Common myeloid progenitor, CD34-positive (primary cell): ENCODE measurements around the gene CCRL2. TPM values are rescaled to one million over a fixed set of nuclear protein-coding genes. Genes with fewer than 3 reads are reported as not detected.
A peak's percentile ranks its signal among the peaks of the same experiment; 100 is the strongest.

Experiments used
- CTCF ChIA-PET: fragments of 350-600 bp; sonication (Branson Sonifier 250); formaldehyde crosslinking; loops from one replicate; lab custom pipeline; 2021; ENCODE audit warnings: antibody characterized with exemption; lab: Charles Lee
- POLR2A ChIA-PET: fragments of 350-600 bp; sonication (Branson Sonifier 250); formaldehyde crosslinking; loops from one replicate; lab custom pipeline; 2021; ENCODE audit warnings: antibody characterized with exemption; lab: Charles Lee
- DNase-seq, 3 donors: peaks; one replicate each; pipeline versions ENCODE4 v3.0.0 to v3.0.0-alpha.2; 2013
- H3K27ac ChIP-seq, 2 experiments: 1 replicate in 1 of 2; 2 replicates in 1 of 2; pipeline ENCODE4 v1.7.0; 2013; ENCODE audit warnings: inconsistent platforms in 2 of 2, low read length in 2 of 2, mild to moderate bottlenecking in 2 of 2, low read depth in 1 of 2, moderate library complexity in 1 of 2; ENCODE audit not compliant: severe bottlenecking in 2 of 2, insufficient read depth in 1 of 2, poor library complexity in 1 of 2
- H3K27me3 ChIP-seq, 5 experiments: replicated peaks in 2 of 5; 1 replicate in 3 of 5; 2 replicates in 2 of 5; pipeline versions ENCODE4 v1.6.1 to v1.7.0; 2013; ENCODE audit warnings: low read length in 4 of 5, mild to moderate bottlenecking in 2 of 5, moderate library complexity in 2 of 5, inconsistent platforms in 1 of 5; ENCODE audit not compliant: insufficient read depth in 5 of 5, control insufficient read depth in 4 of 5
- H3K36me3 ChIP-seq, 4 experiments: 1 replicate in 2 of 4; 2 replicates in 2 of 4; pipeline versions ENCODE4 v1.6.1 to v1.7.0; 2013; ENCODE audit warnings: low read length in 3 of 4, control low read depth in 1 of 4, mild to moderate bottlenecking in 1 of 4; ENCODE audit not compliant: control insufficient read depth in 4 of 4, insufficient read depth in 4 of 4
- H3K4me1 ChIP-seq, 4 experiments: 1 replicate in 3 of 4; 2 replicates in 1 of 4; pipeline versions ENCODE4 v1.6.1 to v1.7.1; 2013; ENCODE audit warnings: low read length in 3 of 4, mild to moderate bottlenecking in 3 of 4, control low read depth in 1 of 4, inconsistent platforms in 1 of 4, moderate library complexity in 1 of 4; ENCODE audit not compliant: control insufficient read depth in 4 of 4, insufficient read depth in 4 of 4; ENCODE audit errors: control extremely low read depth in 1 of 4
- H3K4me3 ChIP-seq, 7 experiments: 1 replicate in 4 of 7; 2 replicates in 3 of 7; pipeline versions ENCODE4 v1.5.1 to v1.7.0; 2013; ENCODE audit warnings: mild to moderate bottlenecking in 7 of 7, low read length in 6 of 7, moderate library complexity in 6 of 7, inconsistent platforms in 2 of 7, low read depth in 2 of 7, control low read depth in 1 of 7; ENCODE audit not compliant: insufficient read depth in 4 of 7, control insufficient read depth in 1 of 7; ENCODE audit errors: extremely low read depth in 1 of 7
- H3K9me3 ChIP-seq, 5 experiments: 1 replicate in 4 of 5; 2 replicates in 1 of 5; pipeline versions ENCODE4 v1.6.1 to v1.7.1; 2013; ENCODE audit warnings: low read length in 4 of 5, mild to moderate bottlenecking in 2 of 5, inconsistent platforms in 1 of 5, low read depth in 1 of 5, moderate library complexity in 1 of 5; ENCODE audit not compliant: control insufficient read depth in 4 of 5, insufficient read depth in 2 of 5; ENCODE audit errors: control extremely low read depth in 1 of 5
- WGBS: methylation state at CpG from one replicate; pipeline ENCODE4 v1.1.5; 2013; ENCODE audit not compliant: insufficient coverage; 5-methylcytosine and 5-hydroxymethylcytosine counted together
- polyA plus RNA-seq: library from polyadenylated mRNA; unstranded; fragments of 120-200 nt; gene quantifications from one replicate; pipeline ENCODE4 v1.2.1, GENCODE V29; 2013

CCRL2 gene, protein sequence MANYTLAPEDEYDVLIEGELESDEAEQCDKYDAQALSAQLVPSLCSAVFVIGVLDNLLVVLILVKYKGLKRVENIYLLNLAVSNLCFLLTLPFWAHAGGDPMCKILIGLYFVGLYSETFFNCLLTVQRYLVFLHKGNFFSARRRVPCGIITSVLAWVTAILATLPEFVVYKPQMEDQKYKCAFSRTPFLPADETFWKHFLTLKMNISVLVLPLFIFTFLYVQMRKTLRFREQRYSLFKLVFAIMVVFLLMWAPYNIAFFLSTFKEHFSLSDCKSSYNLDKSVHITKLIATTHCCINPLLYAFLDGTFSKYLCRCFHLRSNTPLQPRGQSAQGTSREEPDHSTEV
- polyA plus RNA-seq, result 3.0 TPM

- peaks cover 15 to 56% (median 36%) of the 10 kb centered on the region in 4 experiments for H3K4me1 ChIP-seq
- H3K4me3 ChIP-seq, result peak within 1 kb of the TSS in 6 of 7 experiments; percentile 36 to 74 (median 64)
- no peaks in the 10 kb centered on the region for H3K27me3 ChIP-seq
- no peaks in the 10 kb centered on the region for H3K9me3 ChIP-seq
- POLR2A ChIA-PET, result interaction anchor here (0.8 kb wide), 1 partner anchor 20 kb away, joined by 3 read pairs; no protein-coding TSS in a partner anchor
- 31% methylated on average over 17 of the region's 20 CpGs for WGBS
- CTCF ChIA-PET, result interaction anchor here (0.8 to 2.0 kb wide), 11 partner anchors 9 to 324 kb away, joined by 3 to 8 read pairs (median 4); partner anchors contain the start of gene CCR5
- peak within 1 kb of the TSS; percentile 56 to 81 for H3K27ac ChIP-seq
- peak; percentile 89 to 97 (median 93) for DNase-seq
- H3K36me3 ChIP-seq, result no peaks in the 10 kb centered on the region
Observed at GRCh38 chr3:46406788-46407611, at the start of gene CCRL2, which contains the start of gene CCR5AS. TSS of gene CCRL2 (plus strand) at chr3:46407259. CDS start at chr3:46408080, 821 bp downstream. TSS of gene CCR5AS (minus strand) at chr3:46407066.

- Histone ChIP-seq H3K4me3 (no peak overlapping the region), H3K36me3 (no peaks in the 10 kb centered on the region), H3K27me3 (no peaks in the 10 kb centered on the region), H3K27ac (no peak overlapping the region), H3K4me1 (peaks cover 13 to 55% (median 25%) of the 10 kb centered on the region in 4 experiments), H3K9me3 (no peaks in the 10 kb centered on the region)
- 100% methylated on average over 3 of the region's 6 CpGs for WGBS
- CTCF ChIA-PET, result no interaction called here
- POLR2A ChIA-PET, result no interaction called here
- no peak for DNase-seq
Observed at GRCh38 chr3:46358466-46358865, 48.6 kb upstream of the CCRL2 start.

DNA sequence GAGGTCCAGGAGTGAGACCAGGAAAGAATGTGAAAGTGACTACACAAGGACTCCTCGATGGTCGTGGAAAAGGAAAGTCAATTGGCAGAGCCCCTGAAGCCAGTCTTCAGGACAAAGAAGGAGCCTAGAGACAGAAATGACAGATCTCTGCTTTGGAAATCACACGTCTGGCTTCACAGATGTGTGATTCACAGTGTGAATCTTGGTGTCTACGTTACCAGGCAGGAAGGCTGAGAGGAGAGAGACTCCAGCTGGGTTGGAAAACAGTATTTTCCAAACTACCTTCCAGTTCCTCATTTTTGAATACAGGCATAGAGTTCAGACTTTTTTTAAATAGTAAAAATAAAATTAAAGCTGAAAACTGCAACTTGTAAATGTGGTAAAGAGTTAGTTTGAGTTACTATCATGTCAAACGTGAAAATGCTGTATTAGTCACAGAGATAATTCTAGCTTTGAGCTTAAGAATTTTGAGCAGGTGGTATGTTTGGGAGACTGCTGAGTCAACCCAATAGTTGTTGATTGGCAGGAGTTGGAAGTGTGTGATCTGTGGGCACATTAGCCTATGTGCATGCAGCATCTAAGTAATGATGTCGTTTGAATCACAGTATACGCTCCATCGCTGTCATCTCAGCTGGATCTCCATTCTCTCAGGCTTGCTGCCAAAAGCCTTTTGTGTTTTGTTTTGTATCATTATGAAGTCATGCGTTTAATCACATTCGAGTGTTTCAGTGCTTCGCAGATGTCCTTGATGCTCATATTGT, 47.1 kb upstream of the CCRL2 start:
- POLR2A ChIA-PET, result no interaction called here
- no peaks in the 10 kb centered on the region for H3K27me3 ChIP-seq
- H3K4me3 ChIP-seq, result no peak overlapping the region
- H3K27ac ChIP-seq, result no peak overlapping the region
- DNase-seq, result peak in 2 of 3 donors; percentile 49 to 70
- H3K36me3 ChIP-seq, result no peaks in the 10 kb centered on the region
- H3K9me3 ChIP-seq, result no peaks in the 10 kb centered on the region
- 89% methylated on average over 9 of the region's 11 CpGs for WGBS
- CTCF ChIA-PET, result interaction anchor here (0.8 to 1.3 kb wide), 5 partner anchors 10 to 171 kb away, joined by 3 to 6 read pairs (median 3); partner anchors contain the start of genes CCR5, CCR5AS and CCRL2
- H3K4me1 ChIP-seq, result peaks cover 12 to 42% (median 14%) of the 10 kb centered on the region in 4 experiments

- H3K9me3 ChIP-seq, result no peaks in the 10 kb centered on the region
- H3K4me1 ChIP-seq, result peaks cover 12 to 42% (median 14%) of the 10 kb centered on the region in 4 experiments
- CTCF ChIA-PET, result interaction anchor here (1.1 to 1.6 kb wide), 2 partner anchors 11 to 26 kb away, joined by 3 to 7 read pairs; no protein-coding TSS in a partner anchor
- H3K4me3 ChIP-seq, result no peak overlapping the region
- WGBS, result 33% methylated on average over 3 of the region's 6 CpGs
- no peaks in the 10 kb centered on the region for H3K36me3 ChIP-seq
- POLR2A ChIA-PET, result no interaction called here
- no peaks in the 10 kb centered on the region for H3K27me3 ChIP-seq
- H3K27ac ChIP-seq, result no peak overlapping the region
- peak in 1 of 3 donors; percentile 37 for DNase-seq
Observed at GRCh38 chr3:46360907-46361306, 46.2 kb upstream of the CCRL2 start.

DNA sequence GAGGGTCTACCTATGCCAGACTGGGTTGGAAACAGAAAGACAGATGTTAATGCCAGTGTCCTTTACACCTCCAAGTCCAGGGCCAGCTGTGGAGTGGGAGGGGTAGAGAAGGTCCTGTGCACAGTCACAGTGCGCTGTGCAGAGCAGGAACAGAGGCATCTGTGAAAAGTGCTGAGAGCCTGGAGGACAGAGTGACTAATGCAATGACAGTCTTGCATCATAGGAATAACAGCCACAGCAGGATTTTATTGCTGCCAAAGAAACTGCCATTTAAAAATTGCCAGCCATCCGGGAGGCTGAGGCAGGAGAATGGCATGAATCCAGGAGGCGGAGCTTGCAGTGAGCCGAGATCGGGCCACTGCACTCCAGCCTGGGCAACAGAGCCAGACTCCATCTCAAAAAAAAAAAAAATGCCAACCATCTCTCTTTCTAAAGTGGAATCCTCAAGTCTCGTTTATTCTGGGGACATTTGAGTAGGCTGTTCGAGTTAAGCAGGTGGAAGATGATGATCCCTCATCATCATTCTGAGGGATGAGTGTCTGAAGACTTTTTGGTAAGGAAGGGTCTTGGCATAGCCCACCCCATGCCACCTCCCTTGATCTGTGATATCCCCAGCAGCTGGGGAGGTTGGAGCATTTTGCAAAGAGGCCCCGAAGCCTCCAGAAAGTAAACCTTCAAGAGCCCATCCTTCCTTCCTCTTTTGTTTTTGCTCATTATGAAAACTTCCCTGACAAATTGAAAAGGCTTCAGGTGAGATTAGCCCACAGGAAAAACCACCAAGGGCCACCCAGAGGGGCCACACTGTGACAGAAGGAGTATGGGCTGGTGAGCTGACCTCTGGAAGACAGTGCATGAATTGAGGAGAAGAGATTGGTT, 45.4 kb upstream of the CCRL2 start:
- H3K27ac ChIP-seq, result no peak overlapping the region
- H3K4me3 ChIP-seq, result no peak overlapping the region
- DNase-seq, result peak in 2 of 3 donors; percentile 55 to 63
- ChIA-PET CTCF (interaction anchor here (1.6 kb wide), 1 partner anchor 10 kb away, joined by 7 read pairs; no protein-coding TSS in a partner anchor), POLR2A (no interaction called here)
- H3K4me1 ChIP-seq, result peaks cover 12 to 42% (median 14%) of the 10 kb centered on the region in 4 experiments
- WGBS, result 89% methylated on average over 4 of the region's 8 CpGs
- H3K27me3 ChIP-seq, result no peaks in the 10 kb centered on the region
- no peaks in the 10 kb centered on the region for H3K9me3 ChIP-seq
- H3K36me3 ChIP-seq, result no peaks in the 10 kb centered on the region

GRCh38 chr3:46365041-46365440, 42.0 kb upstream of the CCRL2 start:
- peaks cover 5 to 43% (median 11%) of the 10 kb centered on the region in 4 experiments for H3K4me1 ChIP-seq
- H3K36me3 ChIP-seq, result no peaks in the 10 kb centered on the region
- no peaks in the 10 kb centered on the region for H3K27me3 ChIP-seq
- no peak overlapping the region for H3K4me3 ChIP-seq
- WGBS, result 100% methylated on average over 1 of the region's 4 CpGs
- ChIA-PET POLR2A (no interaction called here), CTCF (interaction anchor here (0.9 to 1.2 kb wide), 4 partner anchors 13 to 89 kb away, joined by 3 to 5 read pairs (median 4); no protein-coding TSS in a partner anchor)
- H3K27ac ChIP-seq, result no peak overlapping the region
- DNase-seq, result no peak
- no peaks in the 10 kb centered on the region for H3K9me3 ChIP-seq
